M059J (cell line): ENCODE results near the gene CTNNBL1. TPM values are rescaled to one million over a fixed set of nuclear protein-coding genes. Genes with fewer than 3 reads are reported as not detected.
"Not testable (repeated sequence)": the region's sequence is repeated elsewhere in the genome, so short reads cannot be mapped to it uniquely, and the experiment has no call there.

Experiments
- DNase-seq: peaks from one replicate; pipeline ENCODE4 v3.0.0-alpha.2; 2012; ENCODE audit warnings: low read depth
- total RNA-seq: library from RNA; depleted of rRNA; stranded (reverse); fragments of >200 nt; shearing (Covaris generic); gene quantifications from 2 replicates; pipeline ENCODE4 v1.2.3, GENCODE V29; 2014

Gene CTNNBL1
- total RNA-seq, 1 experiment from 2014 or later: 54.4 TPM

GRCh38 chr20:37679751-37680150 lies 14.1 kb upstream of the CTNNBL1 start:
- not testable (repeated sequence) for DNase-seq

DNA sequence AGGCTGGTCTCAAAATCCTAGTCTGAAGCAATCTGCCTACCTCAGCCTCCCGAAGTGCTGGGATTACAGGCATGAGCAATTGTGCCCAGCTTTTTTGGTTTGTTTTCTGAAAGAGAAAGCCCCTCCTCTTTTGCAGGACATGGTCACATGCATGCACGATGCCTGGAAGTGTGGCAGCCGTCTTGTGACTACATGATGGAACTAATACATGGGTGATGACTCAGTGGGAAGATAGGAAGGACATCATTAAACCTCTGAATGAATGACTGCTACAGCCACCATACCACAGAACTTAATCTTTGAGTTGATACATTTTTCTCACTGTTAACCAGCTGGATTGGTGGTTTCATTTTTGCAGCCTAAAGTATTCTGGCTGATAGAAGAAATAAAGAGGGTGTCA lies 13.4 kb upstream of the CTNNBL1 start:
- peak; percentile 68 for DNase-seq

DNA sequence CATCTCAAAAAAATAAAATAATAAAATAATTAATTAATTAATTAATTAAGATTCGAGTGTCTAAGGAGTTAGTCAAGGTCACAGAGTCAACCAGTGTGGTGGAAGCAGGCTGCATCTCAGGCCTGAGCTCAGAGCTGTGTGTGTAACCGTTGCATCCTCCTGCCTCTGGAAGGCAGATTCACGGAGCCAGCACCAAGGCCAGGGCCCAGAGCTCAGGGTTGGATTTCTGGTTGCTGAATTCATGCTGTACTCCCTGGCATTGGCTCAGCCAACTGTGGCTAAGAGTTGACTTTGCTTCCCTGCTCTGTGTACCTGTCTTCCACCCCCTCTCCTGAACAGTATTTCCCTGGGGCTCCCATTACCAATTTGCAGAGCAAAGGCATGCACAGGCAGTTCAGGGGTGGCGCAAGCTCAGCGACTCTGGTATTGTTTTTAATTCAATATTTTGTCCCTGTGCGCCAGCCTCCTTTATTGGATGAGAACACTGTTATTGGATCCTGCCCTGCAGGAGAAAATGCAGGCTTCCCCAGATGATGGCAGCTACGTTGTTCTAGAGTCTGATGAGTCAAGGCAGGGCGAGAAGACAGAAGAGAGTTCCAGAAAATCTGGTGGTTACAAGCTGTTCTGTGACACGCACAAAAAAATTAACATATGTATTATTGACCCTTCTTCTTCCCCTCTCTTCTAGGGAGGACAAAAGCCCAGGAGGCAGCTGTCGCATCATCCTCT lies 12.3 kb upstream of the CTNNBL1 start:
- peak; percentile 26 for DNase-seq

GRCh38 chr20:37683146-37683545 lies 10.7 kb upstream of the CTNNBL1 start:
- not testable (repeated sequence) for DNase-seq

GRCh38 chr20:37686762-37687477 lies 6.9 kb upstream of the CTNNBL1 start:
- DNase-seq: peak; percentile 76

- DNase-seq: peak; percentile 25
Observed at GRCh38 chr20:37687478-37687805, 6.4 kb upstream of the CTNNBL1 start.

GRCh38 chr20:37688093-37688492 lies 5.7 kb upstream of the CTNNBL1 start:
- no peak for DNase-seq

DNA sequence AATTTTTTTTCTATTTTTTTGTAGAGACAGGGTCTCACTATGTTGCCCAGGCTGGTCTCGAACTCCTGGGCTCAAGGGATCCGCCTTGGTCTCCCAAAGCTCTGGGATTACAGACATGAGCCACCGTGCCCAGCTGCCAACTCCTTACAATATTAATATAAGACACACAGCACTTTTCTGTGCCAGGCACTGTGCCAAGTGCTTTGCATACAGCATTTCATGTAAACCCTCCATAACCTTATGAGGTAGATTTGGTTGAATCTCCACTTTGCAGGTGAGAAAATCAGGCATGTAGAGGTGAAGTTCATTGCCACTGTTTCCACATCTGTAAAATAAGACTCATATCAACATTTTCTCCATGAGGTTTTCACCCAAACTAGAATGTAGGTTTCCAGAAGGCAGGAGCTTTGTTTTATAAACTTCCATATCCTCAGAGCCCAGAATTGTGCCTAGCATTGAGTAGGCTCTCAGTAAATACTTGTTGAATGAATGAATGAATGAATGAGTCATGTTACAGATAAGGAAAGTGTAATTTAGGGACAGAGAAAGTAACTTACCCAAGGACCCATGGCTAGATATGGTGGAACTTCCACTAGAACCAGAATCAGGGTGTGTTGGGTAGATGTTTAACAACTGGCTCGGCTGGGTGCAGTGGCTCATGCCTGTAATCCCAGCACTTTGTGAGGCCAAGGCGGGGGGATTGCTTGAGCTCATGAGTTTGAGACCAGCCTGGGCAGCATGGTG lies 3.0 kb upstream of the CTNNBL1 start:
- DNase-seq: no peak

DNA sequence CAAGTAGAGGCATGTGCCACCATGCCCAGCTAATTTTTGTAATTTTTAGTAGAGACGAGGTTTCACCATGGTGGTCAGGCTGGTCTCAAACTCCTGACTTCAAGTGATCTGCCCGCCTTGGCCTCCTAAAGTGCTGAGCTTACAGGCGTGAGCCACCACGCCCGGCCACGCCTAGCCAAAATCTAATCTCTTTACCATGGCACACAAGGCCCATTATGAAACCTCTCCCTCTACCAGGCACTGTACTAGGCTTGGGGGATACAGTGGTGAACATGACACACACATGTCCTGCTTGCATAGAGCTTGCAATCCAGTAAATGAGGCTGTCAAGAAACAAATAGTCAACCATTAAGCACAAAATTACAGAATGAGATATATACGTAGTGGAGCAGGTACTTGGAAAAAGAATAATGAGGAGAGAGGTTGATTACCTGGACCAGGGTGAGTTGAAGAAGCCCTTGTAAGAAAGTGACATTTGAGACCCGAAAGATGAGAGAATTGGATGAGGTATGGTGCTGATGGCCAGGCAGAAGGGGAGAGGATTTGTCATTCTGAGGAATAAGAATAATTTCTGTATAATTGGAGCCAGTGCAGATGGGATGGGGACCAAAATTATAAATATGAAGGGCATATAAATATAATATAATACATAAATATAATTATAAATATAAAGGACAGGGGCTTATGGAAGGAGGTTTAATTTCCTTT lies 1.2 kb upstream of the CTNNBL1 start:
- DNase-seq: no peak

DNA sequence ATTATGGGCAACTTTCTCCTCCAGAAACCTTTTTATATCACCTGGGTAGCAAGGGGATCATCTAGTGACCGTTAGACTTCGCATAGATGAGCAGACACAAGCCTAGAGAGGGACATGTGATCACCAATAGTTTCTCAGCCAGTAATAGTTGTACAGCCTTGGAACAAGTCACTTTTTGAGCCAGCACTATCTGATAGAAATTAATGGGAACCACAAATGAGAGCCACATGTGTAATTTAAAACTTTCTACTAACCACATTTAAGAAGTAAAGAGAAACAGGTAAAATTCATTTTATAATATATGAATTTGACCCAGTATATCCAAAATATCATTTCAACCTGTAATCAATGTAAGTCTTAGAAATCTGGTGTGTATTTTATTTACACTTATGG lies 592 bp upstream of the CTNNBL1 start:
- peak; percentile 23 for DNase-seq

GRCh38 chr20:37695684-37696342 lies 2.0 kb downstream of the CTNNBL1 start:
- DNase-seq: no peak

DNA sequence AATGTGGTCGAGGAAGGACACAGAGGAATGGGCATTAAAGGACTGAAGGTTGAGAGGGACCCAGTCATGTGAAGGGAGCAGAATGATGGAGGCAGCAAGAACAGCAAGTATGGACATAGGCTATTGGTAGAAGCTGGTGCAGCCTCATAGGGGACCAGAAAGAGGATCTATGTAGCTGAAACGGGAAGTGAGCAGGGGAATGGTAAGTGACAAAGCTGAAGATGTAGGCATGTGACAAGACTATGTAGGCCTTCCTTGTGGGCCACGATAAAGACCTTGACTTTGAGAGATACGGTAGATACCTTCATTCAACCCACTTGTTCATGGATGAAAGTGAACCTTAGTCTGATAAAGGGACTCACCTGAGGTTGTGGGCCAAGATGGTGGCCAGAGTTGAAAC lies 3.5 kb downstream of the CTNNBL1 start:
- no peak for DNase-seq

DNA sequence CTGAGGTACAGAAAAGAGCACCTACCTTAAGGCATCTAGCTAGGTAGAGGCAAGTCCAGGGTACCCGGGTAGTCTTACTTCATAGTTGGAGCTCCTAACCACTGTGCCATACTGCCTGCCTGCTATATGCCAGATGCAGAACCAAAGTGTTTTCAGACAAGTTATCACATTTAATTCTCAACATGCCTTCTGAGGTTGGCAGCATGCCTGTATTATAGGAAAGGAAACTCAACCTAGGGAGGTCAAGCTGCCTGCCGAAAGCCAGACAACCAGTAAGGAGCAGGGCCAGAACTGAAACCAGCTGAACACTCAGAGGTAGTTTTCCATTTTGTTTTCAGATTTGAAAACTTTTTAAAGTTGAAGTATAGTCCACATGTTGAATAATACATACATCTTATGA lies 5.4 kb downstream of the CTNNBL1 start:
- no peak for DNase-seq

- no peak for DNase-seq
Observed at GRCh38 chr20:37700301-37700700, 6.5 kb downstream of the CTNNBL1 start.

DNA sequence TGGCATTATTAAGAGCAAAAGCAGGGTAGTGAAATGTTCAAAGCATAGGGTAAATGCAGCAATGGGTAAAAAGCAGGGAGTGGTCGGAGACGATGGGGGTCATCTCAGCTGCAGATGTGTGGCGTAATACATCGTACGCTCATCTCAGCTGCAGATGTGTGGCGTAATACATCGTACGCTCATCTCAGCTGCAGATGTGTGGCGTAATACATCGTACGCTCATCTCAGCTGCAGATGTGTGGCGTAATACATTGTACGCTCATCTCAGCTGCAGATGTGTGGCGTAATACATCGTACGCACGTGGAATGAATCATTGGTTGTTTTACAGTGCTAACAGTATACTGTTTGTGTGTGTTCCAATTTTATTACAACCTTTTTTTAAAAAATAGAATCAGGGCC lies 7.8 kb downstream of the CTNNBL1 start:
- DNase-seq: not testable (repeated sequence)

GRCh38 chr20:37702403-37703034 lies 8.7 kb downstream of the CTNNBL1 start:
- no peak for DNase-seq

- DNase-seq: no peak
Observed at GRCh38 chr20:37703035-37703845, 9.4 kb downstream of the CTNNBL1 start.

- no peak for DNase-seq
Observed at GRCh38 chr20:37704955-37705354, 11.1 kb downstream of the CTNNBL1 start.

GRCh38 chr20:37706298-37706697 lies 12.5 kb downstream of the CTNNBL1 start:
- DNase-seq: no peak

- DNase-seq: no peak
Observed at GRCh38 chr20:37711001-37711400, 17.2 kb downstream of the CTNNBL1 start.
